Smooth muscle cell (in vitro differentiated cells): ENCODE results near the gene ZBTB7C. TPM values are rescaled to one million over a fixed set of nuclear protein-coding genes. Genes with fewer than 3 reads are reported as not detected.

Experiments used
- DNase-seq: peaks from one replicate; lab custom pipeline; 2025; ENCODE audit not compliant: unreplicated experiment; lab: John Stamatoyannopoulos, UW
- H2AFZ ChIP-seq: fragments of 200-600 bp; sonication (generic); 2 replicates; pipeline ENCODE4 v1.6.0; 2016; ENCODE audit warnings: antibody characterized with exemption, low read depth, mild to moderate bottlenecking
- H3F3A ChIP-seq: fragments of 200-600 bp; sonication (generic); 2 replicates; pipeline ENCODE4 v1.6.0; 2017; ENCODE audit warnings: antibody characterized with exemption, low read depth
- H3K27ac ChIP-seq: fragments of 200-600 bp; sonication (generic); 2 replicates; pipeline ENCODE4 v1.5.1; 2016; ENCODE audit warnings: low read depth, mild to moderate bottlenecking
- H3K27me3 ChIP-seq: fragments of 200-600 bp; sonication (generic); 2 replicates; pipeline ENCODE4 v1.6.1; 2016; ENCODE audit warnings: low read depth, mild to moderate bottlenecking
- H3K36me3 ChIP-seq: fragments of 200-600 bp; sonication (generic); 2 replicates; pipeline ENCODE4 v1.5.1; 2016; ENCODE audit warnings: low read depth
- H3K4me1 ChIP-seq: fragments of 200-600 bp; sonication (generic); 2 replicates; pipeline ENCODE4 v1.5.1; 2016; ENCODE audit warnings: low read depth
- H3K4me2 ChIP-seq: fragments of 200-600 bp; sonication (generic); 2 replicates; pipeline ENCODE4 v1.6.0; 2016; ENCODE audit warnings: mild to moderate bottlenecking
- H3K4me3 ChIP-seq: fragments of 200-600 bp; sonication (generic); 2 replicates; pipeline ENCODE4 v1.5.1; 2016; ENCODE audit warnings: mild to moderate bottlenecking
- H3K79me2 ChIP-seq: fragments of 200-600 bp; sonication (generic); 2 replicates; pipeline ENCODE4 v1.6.0; 2016; ENCODE audit warnings: low read depth, mild to moderate bottlenecking
- H3K9ac ChIP-seq: fragments of 200-600 bp; sonication (generic); 2 replicates; pipeline ENCODE4 v1.6.0; 2016; ENCODE audit warnings: low read depth
- H3K9me3 ChIP-seq: fragments of 200-600 bp; sonication (generic); replicated peaks from 2 replicates; pipeline ENCODE4 v1.5.1; 2016; ENCODE audit warnings: low read depth
- H4K20me1 ChIP-seq: fragments of 200-600 bp; sonication (generic); 2 replicates; pipeline ENCODE4 v1.6.0; 2016; ENCODE audit warnings: low read depth
- CTCF ChIP-seq: fragments of 200-600 bp; sonication (generic); IDR thresholded peaks from 2 replicates; pipeline ENCODE4 v1.5.1; 2017; ENCODE audit warnings: borderline replicate concordance, mild to moderate bottlenecking, antibody characterized with exemption; ENCODE audit not compliant: insufficient read depth, poor library complexity, severe bottlenecking
- WGBS: methylation state at CpG from one replicate; pipeline ENCODE4 v1.1.7; 2016; ENCODE audit warnings: low lambda C conversion rate; 5-methylcytosine and 5-hydroxymethylcytosine counted together
- polyA plus RNA-seq: library from polyadenylated mRNA; unstranded; fragments of >200 nt; fragmentation: Nextera tagmentation; extraction: Ambion mirVana; gene quantifications from 2 replicates; pipeline ENCODE4 v1.2.1, GENCODE V29; 2016
- total RNA-seq: library from RNA; depleted of rRNA; stranded (reverse); fragments of >200 nt; gene quantifications from 2 replicates; pipeline ENCODE4 v1.2.3, GENCODE V29; 2014

Gene ZBTB7C
- total and polyA plus RNA-seq, 2 experiments from 2014 or later, result 0.48 to 0.63 TPM

DNA sequence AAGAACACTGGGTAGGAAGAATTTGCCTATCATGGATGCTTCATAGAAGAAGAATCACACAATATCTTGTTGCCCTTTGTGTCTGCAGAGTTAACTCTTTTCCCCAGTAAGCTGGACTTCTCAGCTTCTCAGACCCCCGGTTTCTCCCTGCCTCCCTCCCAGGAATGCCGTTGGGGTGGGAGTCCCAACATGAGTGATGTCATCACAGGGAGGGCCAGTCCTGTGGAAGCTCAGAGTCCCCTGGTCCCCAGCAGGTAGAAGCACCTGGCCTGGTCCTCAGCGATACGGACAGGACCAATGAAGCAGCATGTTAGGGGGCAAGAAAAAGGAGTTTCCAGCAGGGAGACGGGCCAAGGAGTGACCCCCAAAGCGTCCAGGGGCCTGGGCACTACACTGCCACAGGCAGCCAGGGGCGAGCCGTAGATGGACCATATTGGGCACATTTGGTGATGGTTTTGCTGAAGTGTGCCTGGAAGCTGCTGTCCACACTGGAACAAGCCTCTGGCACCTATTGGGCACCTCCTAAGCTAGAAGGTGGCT, 242.8 kb downstream of the ZBTB7C start:
- H3K4me2 ChIP-seq, result no peak overlapping the region
- no peaks in the 10 kb centered on the region for H4K20me1 ChIP-seq
- no peaks in the 10 kb centered on the region for H3K79me2 ChIP-seq
- no peak overlapping the region for H2AFZ ChIP-seq
- no peaks in the 10 kb centered on the region for H3K27me3 ChIP-seq
- H3K4me3 ChIP-seq, result no peak overlapping the region
- WGBS, result 89% methylated on average over 8 of the region's 8 CpGs
- no peaks in the 10 kb centered on the region for H3K36me3 ChIP-seq
- no peak overlapping the region for H3K27ac ChIP-seq
- DNase-seq, result no peak
- H3K9ac ChIP-seq, result no peak overlapping the region
- no peaks in the 10 kb centered on the region for H3K9me3 ChIP-seq
- peaks cover 7% of the 10 kb centered on the region for H3K4me1 ChIP-seq
- H3F3A ChIP-seq, result peaks cover 8% of the 10 kb centered on the region
- no peak for TF ChIP-seq CTCF

- H3K9ac ChIP-seq, result no peak overlapping the region
- H2AFZ ChIP-seq, result no peak overlapping the region
- no peak overlapping the region for H3K4me3 ChIP-seq
- peaks cover 7% of the 10 kb centered on the region for H3K4me1 ChIP-seq
- H3K79me2 ChIP-seq, result no peaks in the 10 kb centered on the region
- TF ChIP-seq CTCF, result no peak
- no peaks in the 10 kb centered on the region for H3K36me3 ChIP-seq
- no peaks in the 10 kb centered on the region for H4K20me1 ChIP-seq
- H3K9me3 ChIP-seq, result no peaks in the 10 kb centered on the region
- H3K27me3 ChIP-seq, result no peaks in the 10 kb centered on the region
- H3F3A ChIP-seq, result peaks cover 8% of the 10 kb centered on the region
- WGBS, result 93% methylated on average over 13 of the region's 13 CpGs
- no peak overlapping the region for H3K4me2 ChIP-seq
- H3K27ac ChIP-seq, result no peak overlapping the region
- no peak for DNase-seq
Measured at GRCh38 chr18:48165111-48165866, 243.9 kb downstream of the ZBTB7C start.

DNA sequence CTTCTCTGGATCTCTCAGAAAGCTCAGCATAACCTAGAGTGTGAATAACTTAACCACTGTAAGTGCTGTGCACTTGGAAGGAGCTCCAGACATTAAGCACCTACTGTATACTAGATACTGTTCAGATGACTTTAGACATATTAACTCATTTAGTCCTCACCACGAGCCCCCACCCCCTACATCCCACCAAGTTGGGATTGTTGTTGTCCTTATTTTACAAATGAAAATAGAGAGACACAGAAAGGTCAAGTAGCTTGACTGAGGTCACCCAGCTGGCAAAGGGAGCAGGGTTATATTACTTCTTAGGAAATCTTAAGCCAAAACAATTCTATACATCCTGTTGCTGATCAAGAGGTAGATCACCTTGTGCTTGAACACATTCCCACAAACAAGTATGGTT, 244.5 kb downstream of the ZBTB7C start:
- no peak for DNase-seq
- no peak for TF ChIP-seq CTCF
- no peak overlapping the region for H3K4me2 ChIP-seq
- no peaks in the 10 kb centered on the region for H3K27me3 ChIP-seq
- no peaks in the 10 kb centered on the region for H4K20me1 ChIP-seq
- peaks cover 7% of the 10 kb centered on the region for H3K4me1 ChIP-seq
- peaks cover 8% of the 10 kb centered on the region for H3F3A ChIP-seq
- no peak overlapping the region for H3K27ac ChIP-seq
- H3K36me3 ChIP-seq, result no peaks in the 10 kb centered on the region
- no peak overlapping the region for H3K9ac ChIP-seq
- H3K79me2 ChIP-seq, result no peaks in the 10 kb centered on the region
- WGBS, result 78% methylated on average over 1 of the region's 1 CpG
- no peak overlapping the region for H2AFZ ChIP-seq
- H3K4me3 ChIP-seq, result no peak overlapping the region
- no peaks in the 10 kb centered on the region for H3K9me3 ChIP-seq

GRCh38 chr18:48164116-48164515, 245.1 kb downstream of the ZBTB7C start:
- 89% methylated on average over 4 of the region's 4 CpGs for WGBS
- H3K36me3 ChIP-seq, result no peaks in the 10 kb centered on the region
- TF ChIP-seq CTCF, result no peak

More at GRCh38 chr18:48164116-48164515, 245.1 kb downstream of the ZBTB7C start:
- H3K4me1 ChIP-seq, result peaks cover 7% of the 10 kb centered on the region
- H3F3A ChIP-seq, result peaks cover 8% of the 10 kb centered on the region
- H3K4me3 ChIP-seq, result no peak overlapping the region
- no peak overlapping the region for H3K9ac ChIP-seq
- H2AFZ ChIP-seq, result no peak overlapping the region
- H3K4me2 ChIP-seq, result no peak overlapping the region
- H4K20me1 ChIP-seq, result no peaks in the 10 kb centered on the region
- no peaks in the 10 kb centered on the region for H3K9me3 ChIP-seq
- no peaks in the 10 kb centered on the region for H3K27me3 ChIP-seq
- no peak for DNase-seq
- H3K79me2 ChIP-seq, result no peaks in the 10 kb centered on the region
- H3K27ac ChIP-seq, result no peak overlapping the region
